ENCODE measurements around the gene DHH. TPM values are rescaled to one million over a fixed set of nuclear protein-coding genes. Genes with fewer than 3 reads are reported as not detected.

DHH gene
- 0.12 TPM in 1 of 2 replicates, not detected in the other for total RNA-seq

DNA sequence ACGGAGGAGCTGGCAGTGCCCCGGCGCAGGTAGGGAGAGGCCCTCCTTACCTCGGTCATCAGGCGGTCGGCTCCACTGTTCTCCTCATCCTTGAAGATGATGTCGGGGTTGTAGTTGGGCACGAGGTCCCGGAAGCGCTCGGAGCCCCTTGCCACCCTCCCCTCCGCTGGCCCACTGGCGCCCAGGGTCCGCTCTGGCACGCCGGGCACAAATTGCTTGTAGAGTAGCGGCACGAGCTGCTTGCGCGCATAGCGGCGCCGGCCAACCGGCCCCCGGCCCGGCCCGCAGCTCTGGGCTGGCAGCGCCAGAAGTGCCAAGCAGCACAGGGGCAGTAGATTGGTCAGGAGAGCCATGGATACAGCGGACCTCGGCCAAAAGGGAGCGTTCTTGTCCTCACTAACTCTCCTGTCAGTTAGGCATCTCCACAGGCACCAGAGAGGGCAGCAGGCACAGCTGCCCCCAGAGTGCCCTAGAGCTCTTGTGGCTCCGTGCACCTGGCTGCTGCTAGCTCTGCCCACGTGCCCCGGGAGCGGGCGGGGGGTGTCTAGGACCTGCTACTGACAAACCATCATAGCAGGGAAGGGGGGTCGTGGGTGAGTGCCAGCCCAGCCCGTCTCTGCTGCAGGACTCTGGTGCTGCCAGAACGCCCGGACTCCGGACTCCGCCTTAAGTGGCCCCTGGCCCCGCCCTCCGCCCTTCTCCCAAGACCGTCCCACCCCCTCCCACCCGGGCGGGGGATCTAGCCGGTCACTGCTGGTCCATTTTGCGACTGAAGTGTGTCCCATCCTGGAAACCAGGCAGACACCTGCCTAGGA is at the start of gene DHH:
TSS of gene DHH (minus strand) at position 642 of the 815 bp plus-strand sequence. CDS start at position 353, 289 bp downstream.

DNA sequence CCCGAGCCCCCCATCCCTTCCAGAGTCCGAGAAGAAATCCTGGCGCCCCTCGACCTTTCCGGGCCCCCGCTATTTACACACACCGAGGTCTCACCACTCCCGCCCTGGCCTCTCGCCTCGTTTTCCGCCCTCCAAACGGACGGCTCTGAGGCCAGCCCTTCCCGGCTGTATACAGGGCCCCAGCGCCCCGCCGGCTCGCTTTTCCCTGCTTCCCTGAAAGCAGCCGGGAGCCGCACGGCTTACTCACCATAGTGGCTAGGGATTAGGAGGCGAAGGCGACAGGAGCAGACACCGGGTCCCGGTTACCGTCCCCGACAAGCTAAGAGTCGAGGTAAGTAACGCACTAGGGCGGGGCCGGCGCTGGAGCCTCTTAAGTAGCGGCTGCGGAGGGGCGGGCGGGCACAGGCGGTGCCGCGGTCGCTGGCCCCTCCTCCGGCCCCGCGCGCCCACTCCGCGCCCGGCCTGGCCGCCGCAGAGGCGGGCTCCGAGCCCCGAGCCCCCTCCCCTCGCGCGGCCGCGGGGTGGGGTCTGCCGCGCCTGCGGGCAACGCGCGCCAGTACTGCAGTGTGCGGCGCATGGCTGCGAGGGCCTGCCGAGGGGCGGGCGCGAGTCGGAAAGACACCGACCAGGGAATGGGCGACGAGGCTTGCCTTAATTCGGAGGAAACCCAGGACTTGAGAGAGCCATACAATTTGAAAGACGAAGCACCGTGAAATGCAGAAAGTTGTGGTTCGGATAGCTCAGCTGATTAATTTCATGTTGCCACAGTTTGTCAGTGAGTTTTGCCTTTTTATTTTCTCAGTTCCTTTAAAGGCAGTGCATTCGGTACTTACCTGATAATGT is 36.7 kb upstream of the DHH start, which contains the start of gene TUBA1B:
TSS of gene TUBA1B (minus strand) at position 345 of the 843 bp plus-strand sequence. CDS start at position 250, 95 bp downstream.

DNA sequence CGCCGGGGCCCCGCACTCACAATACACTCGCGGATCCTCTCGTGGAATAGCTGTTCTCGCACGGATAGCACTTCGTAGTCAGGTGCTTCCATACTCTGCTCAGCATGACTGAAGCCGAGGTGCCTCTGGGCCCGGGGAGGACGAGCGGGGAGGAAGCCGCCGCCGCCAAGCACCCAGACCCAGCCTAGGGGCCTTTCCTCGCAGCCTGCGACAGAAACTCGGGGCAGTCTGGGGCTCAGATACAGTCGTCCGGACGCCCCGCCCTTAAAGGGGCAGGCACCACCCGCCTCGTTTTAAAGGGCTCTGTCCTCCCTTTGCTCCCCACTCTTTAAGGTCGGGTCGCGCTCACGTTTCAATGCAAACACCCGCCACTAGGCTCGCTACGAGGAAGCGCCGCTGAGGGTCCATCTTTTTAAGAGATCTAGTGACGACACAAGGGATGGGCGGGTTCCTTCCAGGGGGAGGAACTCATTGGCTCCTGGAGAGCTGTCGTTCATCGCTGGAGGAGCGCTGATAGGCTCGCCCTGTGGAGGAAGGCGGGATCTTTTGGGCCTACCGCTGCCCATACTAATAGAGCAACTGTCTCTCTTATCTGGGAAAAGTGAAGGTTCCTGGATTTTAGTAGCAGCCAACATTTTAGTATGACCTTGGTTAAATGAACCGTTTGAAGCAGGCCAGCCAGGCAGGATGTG is 16.0 kb upstream of the DHH start, which contains the start of gene LMBR1L:
TSS of gene LMBR1L (minus strand) at position 384 of the 692 bp plus-strand sequence. CDS start at position 92, 292 bp downstream.

DNA sequence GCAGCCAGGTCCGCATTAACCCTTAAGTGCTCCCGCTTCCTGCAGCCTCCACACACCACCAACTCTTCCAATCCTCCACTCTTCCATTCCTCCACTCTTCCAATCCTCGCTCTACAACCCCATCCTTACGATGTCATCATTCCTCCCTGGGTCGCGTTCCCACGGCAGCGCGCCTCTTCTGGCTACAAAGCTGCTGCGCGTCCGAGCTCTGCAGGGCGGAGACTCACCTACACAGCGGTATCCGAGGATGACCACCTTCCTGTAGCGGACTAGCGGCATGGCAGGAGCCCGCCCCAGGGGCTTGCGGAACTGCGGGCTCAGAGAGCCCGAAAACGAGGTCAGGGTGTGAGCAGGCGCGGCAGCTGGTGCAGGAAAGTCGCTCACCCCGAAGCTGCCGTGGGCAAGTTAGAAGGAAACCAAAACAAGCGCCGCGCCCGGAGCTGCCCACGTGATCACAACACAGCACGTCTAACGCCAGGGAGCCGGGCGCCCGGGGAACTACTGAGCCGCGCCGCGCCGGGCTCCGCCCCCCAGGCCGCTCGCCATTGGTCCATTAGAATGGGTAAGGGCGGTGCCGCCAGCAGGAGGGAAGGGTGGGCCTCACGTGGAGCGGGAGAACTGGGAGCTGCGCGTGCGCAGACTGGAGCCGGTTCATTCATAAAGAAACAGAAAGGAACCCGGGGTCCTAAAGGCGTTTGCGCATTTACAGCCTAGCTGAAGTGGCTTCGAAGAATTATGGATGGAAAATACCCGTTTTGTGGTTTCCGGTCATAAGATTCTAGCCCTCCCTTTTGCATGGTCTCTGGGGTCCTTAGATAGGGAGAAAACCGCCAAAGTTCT is 24.9 kb downstream of the DHH start, which contains the start of gene RHEBL1:
TSS of gene RHEBL1 (minus strand) at position 473 of the 840 bp plus-strand sequence. CDS start at position 279, 194 bp downstream.

DNA sequence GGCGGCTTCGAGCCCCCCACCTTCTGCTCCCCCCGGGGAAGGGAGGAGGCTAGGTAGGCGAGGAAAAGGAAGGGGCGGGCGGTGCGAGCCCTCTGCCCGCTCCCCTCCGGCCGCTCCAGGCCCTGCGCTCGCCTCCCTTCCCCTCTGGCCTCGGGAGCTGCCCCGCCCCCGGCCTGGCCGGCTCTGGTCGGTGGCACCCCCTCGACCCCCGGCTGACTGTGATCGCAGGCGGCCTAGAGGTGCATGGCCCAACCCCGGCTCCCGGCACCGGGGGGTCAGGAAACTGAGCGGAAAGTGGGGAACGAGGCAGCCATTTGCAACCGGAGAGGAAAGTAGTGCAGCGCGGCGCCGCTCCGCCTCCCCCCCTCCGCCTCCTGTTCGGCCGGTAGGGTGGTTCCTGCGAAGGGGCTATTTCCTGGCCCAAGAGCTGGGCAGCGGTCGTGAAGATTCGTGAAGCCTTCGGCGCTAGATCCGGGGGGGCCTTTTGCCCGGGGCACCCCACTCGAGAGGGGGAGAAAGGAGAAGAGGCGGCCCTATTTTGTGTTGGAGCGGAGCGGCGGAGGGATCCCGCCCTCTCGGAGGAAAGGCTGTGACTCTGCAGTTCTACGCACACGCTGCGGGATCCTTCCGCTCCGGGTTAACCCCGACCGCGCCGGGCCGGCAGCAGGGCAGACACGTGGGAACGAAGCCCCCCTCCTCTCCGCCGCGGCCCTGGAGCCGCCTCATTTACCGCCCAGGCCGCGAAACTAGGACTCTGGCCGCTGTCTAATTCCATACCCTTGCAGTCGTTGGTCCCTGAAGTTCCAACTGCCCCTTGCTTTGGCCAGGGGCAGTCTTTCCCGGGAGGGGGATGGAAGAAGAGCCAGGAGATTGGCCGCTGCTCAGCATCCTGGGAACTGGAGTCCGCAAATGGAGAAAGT is 34.1 kb downstream of the DHH start, which contains the start of gene KMT2D:
TSS of gene KMT2D (minus strand) at position 558 of the 920 bp plus-strand sequence. CDS start 5,470 bp downstream, outside the sequence.

Other genes starting within 250 kb of the DHH start
- gene DDX23, start 242.6 kb downstream of the DHH start, total RNA-seq: 78.2 and 101 TPM in 2 replicates
- gene RND1, start 228.9 kb downstream of the DHH start, total RNA-seq: 0.12 TPM in 1 of 2 replicates, not detected in the other
- gene FKBP11, start 169.3 kb downstream of the DHH start, total RNA-seq: 15.9 and 23.0 TPM in 2 replicates
- 32.6 and 41.7 TPM in 2 replicates for gene ARF3, start 137.3 kb downstream of the DHH start, total RNA-seq
- gene WNT10B, start 123.1 kb downstream of the DHH start, total RNA-seq: not detected in 2 replicates
- not detected in 2 replicates for gene WNT1, start 116.5 kb downstream of the DHH start, total RNA-seq
- 0.12 and 0.33 TPM in 2 replicates for gene DDN, start 95.4 kb downstream of the DHH start, total RNA-seq
- 72.5 and 74.4 TPM in 2 replicates for gene PRKAG1, start 76.0 kb downstream of the DHH start, total RNA-seq
- 38.2 and 41.0 TPM in 2 replicates for gene KMT2D, start 34.0 kb downstream of the DHH start, total RNA-seq
- gene RHEBL1, start 24.8 kb downstream of the DHH start, total RNA-seq: 0.62 and 1.8 TPM in 2 replicates
- 39.7 and 50.9 TPM in 2 replicates for gene LMBR1L, start 16.0 kb upstream of the DHH start, total RNA-seq
- 1,583 and 3,940 TPM in 2 replicates for gene TUBA1B, start 36.6 kb upstream of the DHH start, total RNA-seq
- gene TUBA1A, start 94.3 kb upstream of the DHH start, total RNA-seq: 668 and 1,375 TPM in 2 replicates
- gene TUBA1C, start 170.3 kb upstream of the DHH start, total RNA-seq: 298 and 933 TPM in 2 replicates
- 0.12 and 0.22 TPM in 2 replicates for gene PRPH, start 200.3 kb upstream of the DHH start, total RNA-seq
- 9.4 and 19.1 TPM in 2 replicates for gene TROAP, start 228.5 kb upstream of the DHH start, total RNA-seq
- 0.37 and 0.77 TPM in 2 replicates for gene C1QL4, start 242.4 kb upstream of the DHH start, total RNA-seq

Measured in uterine smooth muscle cell (primary cell).